ENCODE results near the gene SVOP.
"Not testable (repeated sequence)": the region's sequence is repeated elsewhere in the genome, so short reads cannot be mapped to it uniquely, and the experiment has no call there.

The SVOP gene

GRCh38 chr12:109033239-109034196 lies 12.7 kb upstream of the SVOP start:
- no peak for DNase-seq (ENCODE audit: low read depth)

DNA sequence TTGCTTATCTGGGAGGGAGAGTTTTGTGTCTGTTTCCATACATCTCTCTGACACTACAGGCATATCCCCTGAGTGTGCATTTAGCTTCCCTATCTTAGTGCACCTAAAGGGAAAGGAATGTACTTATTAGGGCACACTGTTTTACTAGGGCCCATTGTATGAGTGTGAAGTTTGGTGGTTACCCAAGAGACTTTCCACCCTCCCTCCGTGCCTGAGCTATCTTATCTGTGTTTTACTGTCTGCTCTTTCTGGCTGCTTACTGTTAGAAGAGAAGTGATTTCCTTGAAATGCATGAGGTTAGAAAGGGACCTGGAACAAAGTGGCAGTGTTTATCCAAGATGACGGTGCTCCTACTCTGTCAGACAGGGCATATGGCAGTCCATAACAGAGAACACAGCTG lies 8.5 kb upstream of the SVOP start:
- DNase-seq (ENCODE audit: low read depth), result no peak

DNA sequence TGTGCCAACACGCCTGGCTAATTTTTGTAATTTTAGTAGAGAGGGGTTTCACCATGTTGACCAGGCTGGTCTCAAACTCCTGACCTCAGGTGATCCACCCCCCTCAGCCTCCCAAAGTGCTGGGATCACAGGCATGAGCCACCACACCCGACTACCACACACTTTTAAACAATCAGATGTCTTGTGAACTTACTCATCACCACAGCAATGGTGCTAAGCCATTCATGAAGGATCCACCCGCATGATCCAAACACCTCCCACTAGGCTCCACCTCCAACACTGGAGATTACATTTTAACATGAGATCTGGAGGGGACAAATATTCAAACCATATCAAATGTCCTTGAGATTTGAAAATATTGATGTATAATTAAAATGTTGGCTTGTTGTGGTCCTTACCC lies 7.8 kb upstream of the SVOP start:
- DNase-seq (ENCODE audit: low read depth), result not testable (repeated sequence)

GRCh38 chr12:109027767-109028166 lies 6.9 kb upstream of the SVOP start:
- DNase-seq (ENCODE audit: low read depth), result no peak

DNA sequence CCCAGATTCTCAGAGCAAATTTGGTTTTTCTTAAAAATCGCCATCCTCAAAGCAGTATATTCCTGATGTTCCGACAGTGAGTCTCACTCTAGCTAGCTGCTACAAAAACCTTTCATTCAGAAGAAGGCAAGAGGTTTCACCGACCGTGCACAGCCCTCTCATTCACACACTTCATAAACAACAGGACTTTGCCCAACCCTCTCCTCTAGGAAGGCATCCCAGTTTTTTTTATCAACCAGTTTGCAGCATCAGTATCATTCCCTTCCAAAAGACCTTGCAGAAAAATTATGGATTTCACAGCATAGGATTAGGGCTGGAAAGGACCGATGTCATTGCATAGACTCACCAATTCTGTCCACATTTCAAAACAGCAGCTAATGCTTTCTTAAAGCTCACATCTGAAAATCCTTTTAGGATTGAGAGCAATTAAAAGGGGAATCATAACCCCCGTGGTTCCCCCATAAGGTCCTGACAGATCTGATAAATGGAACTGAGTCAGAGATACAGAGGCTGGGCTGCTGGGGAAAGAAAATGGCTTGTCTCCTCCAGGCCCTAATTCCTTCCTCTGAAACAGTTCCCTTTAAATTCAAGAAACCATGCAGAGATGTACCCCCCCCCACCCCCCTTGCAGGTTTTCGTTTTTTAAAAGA lies 597 bp downstream of the SVOP start:
- DNase-seq (ENCODE audit: low read depth), result no peak

GRCh38 chr12:109018296-109018695 lies 2.6 kb downstream of the SVOP start:
- DNase-seq (ENCODE audit: low read depth), result no peak

- DNase-seq (ENCODE audit: low read depth), result no peak
Measured at GRCh38 chr12:109016978-109017377, 3.9 kb downstream of the SVOP start.

DNA sequence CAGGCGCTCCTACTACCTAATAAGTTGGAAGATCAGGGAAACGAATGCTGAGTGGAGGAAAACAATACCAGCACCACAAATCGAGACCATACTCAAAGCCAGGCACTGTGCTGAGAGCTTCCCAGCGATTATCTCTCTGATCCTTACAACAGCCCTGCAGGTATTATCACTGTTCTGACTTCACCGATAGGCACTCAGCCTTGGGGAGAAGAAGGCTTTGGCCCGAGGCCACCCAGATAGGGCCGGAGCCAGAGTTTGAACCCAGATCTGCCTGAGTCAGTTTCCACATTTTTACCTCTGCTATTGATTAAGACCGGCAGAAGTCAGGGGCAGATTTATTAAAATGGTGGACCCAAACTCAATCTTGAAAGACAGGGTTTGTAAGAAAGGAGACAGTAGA lies 4.9 kb downstream of the SVOP start:
- no peak for DNase-seq (ENCODE audit: low read depth)

- no peak for DNase-seq (ENCODE audit: low read depth)
Measured at GRCh38 chr12:109014984-109015765, 5.7 kb downstream of the SVOP start.

GRCh38 chr12:109010259-109010658 lies 10.6 kb downstream of the SVOP start:
- no peak for DNase-seq (ENCODE audit: low read depth)

DNA sequence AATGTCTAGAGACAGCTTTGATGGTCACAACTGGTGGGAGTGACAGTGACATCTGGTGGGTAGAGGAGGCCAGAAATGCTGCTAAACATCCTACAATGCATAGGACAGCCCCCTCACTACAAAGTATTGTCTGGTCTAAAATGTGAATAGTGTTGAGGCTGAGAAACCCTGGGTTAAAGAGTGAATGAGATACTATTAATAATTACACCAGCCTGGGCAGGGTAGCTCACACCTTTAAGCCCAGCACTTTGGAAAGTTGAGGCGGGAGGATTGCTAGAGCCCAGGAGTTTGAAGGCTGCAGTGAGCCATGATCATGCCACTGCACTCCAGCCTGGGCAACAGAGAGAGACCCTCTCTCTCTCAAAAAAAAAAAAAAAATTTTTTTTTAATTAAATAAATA lies 11.1 kb downstream of the SVOP start:
- DNase-seq (ENCODE audit: low read depth), result no peak

DNA sequence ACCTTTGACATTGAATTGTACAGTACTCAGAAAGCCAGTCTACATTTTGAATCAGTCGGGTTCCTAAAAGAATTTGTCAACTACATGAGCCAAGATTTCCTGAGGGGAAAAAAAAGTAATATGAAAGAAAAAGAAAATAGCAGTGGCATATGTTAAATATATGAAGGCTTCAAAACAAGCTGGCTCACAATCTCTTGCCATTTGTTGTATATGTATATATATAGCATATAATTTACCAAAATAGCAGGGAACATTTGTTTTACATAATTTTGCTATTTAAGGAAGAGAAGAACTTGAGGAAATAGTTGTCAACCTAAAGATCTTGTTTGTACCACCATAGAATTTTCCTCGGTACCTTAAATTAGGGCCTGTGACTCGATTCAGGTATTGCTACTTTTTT lies 16.9 kb downstream of the SVOP start:
- no peak for DNase-seq (ENCODE audit: low read depth)

- DNase-seq (ENCODE audit: low read depth), result no peak
Measured at GRCh38 chr12:108996320-108996719, 24.5 kb downstream of the SVOP start.

DNA sequence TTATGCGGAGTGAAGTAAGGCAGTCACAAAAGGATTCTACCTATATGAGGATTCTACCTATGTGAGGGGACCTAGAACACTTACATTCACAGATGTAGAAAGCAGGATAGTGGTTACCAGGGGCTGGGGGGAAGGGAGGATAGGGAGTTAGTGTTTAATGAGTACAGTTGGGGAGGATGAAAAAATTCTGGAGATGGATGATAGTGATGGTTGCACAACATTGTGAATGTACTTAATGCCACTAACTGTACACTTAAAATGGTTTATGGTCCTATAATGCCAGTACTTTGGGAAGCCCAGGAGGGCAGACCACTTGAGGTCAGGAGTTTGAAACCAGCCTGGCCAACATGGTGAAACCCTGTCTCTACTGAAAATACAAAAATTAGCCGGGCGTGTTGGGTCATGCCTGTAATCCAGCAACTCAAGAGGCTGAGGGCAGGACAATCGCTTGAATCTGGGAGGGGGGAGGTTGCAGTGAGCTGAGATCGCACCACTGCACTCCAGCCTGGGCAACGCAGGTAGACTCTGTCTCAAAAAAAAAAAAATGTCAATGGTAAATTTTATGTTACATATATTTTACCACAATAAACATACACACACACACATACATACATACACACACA lies 25.4 kb downstream of the SVOP start:
- DNase-seq (ENCODE audit: low read depth), result no peak

- not testable (repeated sequence) for DNase-seq (ENCODE audit: low read depth)
Measured at GRCh38 chr12:108990103-108990502, 30.8 kb downstream of the SVOP start.

- no peak for DNase-seq (ENCODE audit: low read depth)
Measured at GRCh38 chr12:108989376-108989775, 31.5 kb downstream of the SVOP start.

GRCh38 chr12:108985750-108986149 lies 35.1 kb downstream of the SVOP start:
- no peak for DNase-seq (ENCODE audit: low read depth)

DNA sequence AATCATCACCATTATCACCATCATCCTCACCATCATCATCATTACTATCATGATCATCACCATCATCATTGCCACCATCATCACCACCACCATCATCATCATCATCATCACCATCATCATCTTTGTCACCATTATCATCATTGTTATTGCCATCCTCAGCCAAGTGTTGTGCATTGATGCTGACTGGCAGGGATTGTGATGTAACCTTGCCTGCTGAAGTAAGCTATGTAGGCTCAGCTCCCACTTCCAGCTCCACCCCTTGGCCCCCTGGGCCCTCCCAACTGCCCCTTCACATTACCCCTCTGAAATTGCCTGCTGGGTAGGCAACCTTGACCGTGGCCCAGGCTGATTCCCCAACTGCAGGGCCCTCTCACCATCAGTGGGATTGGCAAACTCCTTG lies 37.6 kb downstream of the SVOP start:
- DNase-seq (ENCODE audit: low read depth), result no peak

DNA sequence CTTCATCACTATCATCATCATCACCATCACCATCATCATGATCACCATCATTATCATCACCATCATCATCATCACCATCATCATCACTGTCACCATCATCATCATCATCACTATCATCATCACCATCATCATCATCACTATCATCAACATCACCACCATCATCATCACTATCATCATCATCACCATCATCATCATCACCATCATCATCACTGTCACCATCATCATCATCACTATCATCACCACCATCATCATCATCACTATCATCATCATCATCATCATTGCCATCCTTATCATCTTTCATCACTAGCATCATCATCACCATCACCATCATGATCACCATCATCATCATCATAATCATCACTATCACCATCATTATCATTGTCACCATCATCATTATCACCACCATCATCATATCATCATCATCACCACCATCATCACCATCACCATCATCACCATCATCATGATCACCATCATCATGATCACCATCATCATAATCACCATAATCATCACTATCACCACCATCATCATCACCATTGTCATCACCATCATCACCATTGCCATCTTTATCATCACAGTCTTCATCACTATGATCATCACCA lies 38.1 kb downstream of the SVOP start:
- no peak for DNase-seq (ENCODE audit: low read depth)

- no peak for DNase-seq (ENCODE audit: low read depth)
Measured at GRCh38 chr12:108981835-108982234, 39.0 kb downstream of the SVOP start.

GRCh38 chr12:108980831-108981618 lies 39.8 kb downstream of the SVOP start:
- DNase-seq (ENCODE audit: low read depth), result no peak

Data from stimulated activated CD8-positive, alpha-beta memory T cell treated with anti-CD3 and anti-CD28 coated beads, Interleukin-15, amount 100 ng/mL, for 1 hour (primary cell).